ENCODE measurements around the gene KANSL1.

KANSL1 gene

DNA sequence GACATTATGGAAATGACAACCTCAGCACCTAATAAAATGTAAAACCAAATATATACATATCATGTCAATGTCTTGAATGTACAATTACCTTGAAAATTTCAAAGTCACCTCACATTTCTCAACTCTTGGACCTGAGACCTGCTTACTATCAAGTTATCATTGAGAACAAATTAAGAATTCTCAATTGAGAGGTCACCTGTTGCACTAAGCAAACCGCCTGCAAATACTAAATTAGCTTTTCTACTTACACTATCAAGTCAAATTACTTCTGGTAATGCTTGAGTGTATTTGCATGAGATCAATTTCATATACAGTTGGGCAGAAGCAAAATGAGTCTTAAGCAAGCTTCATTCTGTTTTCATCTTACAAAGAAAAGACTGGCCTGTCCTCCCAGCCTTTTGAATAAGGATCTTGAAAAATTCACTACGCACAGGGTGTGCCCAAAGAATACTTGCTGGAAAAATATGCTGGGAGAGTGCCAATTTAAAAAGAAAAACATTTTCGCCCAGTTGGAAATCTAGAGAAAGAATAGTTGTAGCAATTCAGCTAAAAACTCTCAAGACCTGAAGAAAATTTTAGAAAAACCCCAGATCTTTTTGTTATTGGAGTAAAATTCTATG, 35.7 kb downstream of the KANSL1 start:
- ATAC-seq = no peak
- no peak for TF ChIP-seq GLIS3 (CRISPR knock-in tag; IDR thresholded peaks at IDR 0.05)
- TF ChIP-seq, protein P1, sequence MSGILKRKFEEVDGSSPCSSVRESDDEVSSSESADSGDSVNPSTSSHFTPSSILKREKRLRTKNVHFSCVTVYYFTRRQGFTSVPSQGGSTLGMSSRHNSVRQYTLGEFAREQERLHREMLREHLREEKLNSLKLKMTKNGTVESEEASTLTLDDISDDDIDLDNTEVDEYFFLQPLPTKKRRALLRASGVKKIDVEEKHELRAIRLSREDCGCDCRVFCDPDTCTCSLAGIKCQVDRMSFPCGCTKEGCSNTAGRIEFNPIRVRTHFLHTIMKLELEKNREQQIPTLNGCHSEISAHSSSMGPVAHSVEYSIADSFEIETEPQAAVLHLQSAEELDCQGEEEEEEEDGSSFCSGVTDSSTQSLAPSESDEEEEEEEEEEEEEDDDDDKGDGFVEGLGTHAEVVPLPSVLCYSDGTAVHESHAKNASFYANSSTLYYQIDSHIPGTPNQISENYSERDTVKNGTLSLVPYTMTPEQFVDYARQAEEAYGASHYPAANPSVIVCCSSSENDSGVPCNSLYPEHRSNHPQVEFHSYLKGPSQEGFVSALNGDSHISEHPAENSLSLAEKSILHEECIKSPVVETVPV (CRISPR knock-in tag; IDR thresholded peaks at IDR 0.05) = no peak
- no peak for TF ChIP-seq ISL1 (CRISPR knock-in tag; IDR thresholded peaks at IDR 0.05)
- TF ChIP-seq ZFP30 (CRISPR knock-in tag; IDR thresholded peaks at IDR 0.05) = no peak
- TF ChIP-seq ESRRG (CRISPR knock-in tag; IDR thresholded peaks at IDR 0.05) = no peak
- TF ChIP-seq ZFP3 (CRISPR knock-in tag; IDR thresholded peaks at IDR 0.05) = no peak
- no peak for TF ChIP-seq CREB5 (CRISPR knock-in tag; IDR thresholded peaks at IDR 0.05; ENCODE audit: low read depth)
- TF ChIP-seq ARNTL (CRISPR knock-in tag; IDR thresholded peaks at IDR 0.05; ENCODE audit: borderline replicate concordance, low read depth) = no peak
- TF ChIP-seq ZNF565 (CRISPR knock-in tag; conservative IDR thresholded peaks at IDR 0.05; ENCODE audit: low read depth) = no peak
- TF ChIP-seq, protein P2, sequence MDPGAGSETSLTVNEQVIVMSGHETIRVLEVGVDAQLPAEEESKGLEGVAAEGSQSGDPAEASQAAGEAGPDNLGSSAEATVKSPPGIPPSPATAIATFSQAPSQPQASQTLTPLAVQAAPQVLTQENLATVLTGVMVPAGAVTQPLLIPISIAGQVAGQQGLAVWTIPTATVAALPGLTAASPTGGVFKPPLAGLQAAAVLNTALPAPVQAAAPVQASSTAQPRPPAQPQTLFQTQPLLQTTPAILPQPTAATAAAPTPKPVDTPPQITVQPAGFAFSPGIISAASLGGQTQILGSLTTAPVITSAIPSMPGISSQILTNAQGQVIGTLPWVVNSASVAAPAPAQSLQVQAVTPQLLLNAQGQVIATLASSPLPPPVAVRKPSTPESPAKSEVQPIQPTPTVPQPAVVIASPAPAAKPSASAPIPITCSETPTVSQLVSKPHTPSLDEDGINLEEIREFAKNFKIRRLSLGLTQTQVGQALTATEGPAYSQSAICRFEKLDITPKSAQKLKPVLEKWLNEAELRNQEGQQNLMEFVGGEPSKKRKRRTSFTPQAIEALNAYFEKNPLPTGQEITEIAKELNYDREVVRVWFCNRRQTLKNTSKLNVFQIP (CRISPR knock-in tag; IDR thresholded peaks at IDR 0.05; ENCODE audit: borderline replicate concordance, low read depth) = no peak
- no peak for TF ChIP-seq TSHZ2 (CRISPR knock-in tag; IDR thresholded peaks at IDR 0.05)
- no peak for TF ChIP-seq SNAI2 (CRISPR knock-in tag; IDR thresholded peaks at IDR 0.05)
- TF ChIP-seq RARB (CRISPR knock-in tag; IDR thresholded peaks at IDR 0.05) = no peak

- TF ChIP-seq ZNF70 (CRISPR knock-in tag; IDR thresholded peaks at IDR 0.05) (no peak), TCF4 (CRISPR knock-in tag; IDR thresholded peaks at IDR 0.05; ENCODE audit: borderline replicate concordance) (no peak), SNAI2 (CRISPR knock-in tag; IDR thresholded peaks at IDR 0.05) (no peak), TSHZ2 (CRISPR knock-in tag; IDR thresholded peaks at IDR 0.05) (no peak), TOX (CRISPR knock-in tag; IDR thresholded peaks at IDR 0.05; ENCODE audit: borderline replicate concordance) (no peak), RARB (CRISPR knock-in tag; IDR thresholded peaks at IDR 0.05) (no peak), BACH2 (CRISPR knock-in tag; IDR thresholded peaks at IDR 0.05; ENCODE audit: borderline replicate concordance) (no peak), ESRRG (CRISPR knock-in tag; IDR thresholded peaks at IDR 0.05) (no peak), ZFP3 (CRISPR knock-in tag; IDR thresholded peaks at IDR 0.05) (no peak), ZNF565 (CRISPR knock-in tag; conservative IDR thresholded peaks at IDR 0.05; ENCODE audit: low read depth) (no peak), ZNF8 (CRISPR knock-in tag; IDR thresholded peaks at IDR 0.05) (no peak), PPARA (CRISPR knock-in tag; IDR thresholded peaks at IDR 0.05; ENCODE audit: borderline replicate concordance) (no peak), CSDC2 (CRISPR knock-in tag; IDR thresholded peaks at IDR 0.05) (no peak), ISL1 (CRISPR knock-in tag; IDR thresholded peaks at IDR 0.05) (no peak), GLIS3 (CRISPR knock-in tag; IDR thresholded peaks at IDR 0.05) (no peak)
- TF ChIP-seq, protein P2 (CRISPR knock-in tag; IDR thresholded peaks at IDR 0.05; ENCODE audit: borderline replicate concordance, low read depth) = no peak
- TF ChIP-seq, protein P1 (CRISPR knock-in tag; IDR thresholded peaks at IDR 0.05) = no peak
- TF ChIP-seq, protein P3, sequence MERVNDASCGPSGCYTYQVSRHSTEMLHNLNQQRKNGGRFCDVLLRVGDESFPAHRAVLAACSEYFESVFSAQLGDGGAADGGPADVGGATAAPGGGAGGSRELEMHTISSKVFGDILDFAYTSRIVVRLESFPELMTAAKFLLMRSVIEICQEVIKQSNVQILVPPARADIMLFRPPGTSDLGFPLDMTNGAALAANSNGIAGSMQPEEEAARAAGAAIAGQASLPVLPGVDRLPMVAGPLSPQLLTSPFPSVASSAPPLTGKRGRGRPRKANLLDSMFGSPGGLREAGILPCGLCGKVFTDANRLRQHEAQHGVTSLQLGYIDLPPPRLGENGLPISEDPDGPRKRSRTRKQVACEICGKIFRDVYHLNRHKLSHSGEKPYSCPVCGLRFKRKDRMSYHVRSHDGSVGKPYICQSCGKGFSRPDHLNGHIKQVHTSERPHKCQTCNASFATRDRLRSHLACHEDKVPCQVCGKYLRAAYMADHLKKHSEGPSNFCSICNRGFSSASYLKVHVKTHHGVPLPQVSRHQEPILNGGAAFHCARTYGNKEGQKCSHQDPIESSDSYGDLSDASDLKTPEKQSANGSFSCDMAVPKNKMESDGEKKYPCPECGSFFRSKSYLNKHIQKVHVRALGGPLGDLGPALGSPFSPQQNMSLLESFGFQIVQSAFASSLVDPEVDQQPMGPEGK (CRISPR knock-in tag; IDR thresholded peaks at IDR 0.05; ENCODE audit: borderline replicate concordance) = no peak
- ATAC-seq = peak; percentile 54
Measured at GRCh38 chr17:46154151-46154816, 38.9 kb downstream of the KANSL1 start.
